Stimulated activated CD8-positive, alpha-beta memory T cell treated with anti-CD3 and anti-CD28 coated beads, Interleukin-15, amount 100 ng/mL, for 4 hours (primary cell): ENCODE results near the gene COP1.

Experiments
- DNase-seq, 2 donors: peaks; one replicate each; pipeline ENCODE4 v3.0.0-alpha.2; 2020; ENCODE audit warnings: low read depth in 2 of 2

COP1 gene

DNA sequence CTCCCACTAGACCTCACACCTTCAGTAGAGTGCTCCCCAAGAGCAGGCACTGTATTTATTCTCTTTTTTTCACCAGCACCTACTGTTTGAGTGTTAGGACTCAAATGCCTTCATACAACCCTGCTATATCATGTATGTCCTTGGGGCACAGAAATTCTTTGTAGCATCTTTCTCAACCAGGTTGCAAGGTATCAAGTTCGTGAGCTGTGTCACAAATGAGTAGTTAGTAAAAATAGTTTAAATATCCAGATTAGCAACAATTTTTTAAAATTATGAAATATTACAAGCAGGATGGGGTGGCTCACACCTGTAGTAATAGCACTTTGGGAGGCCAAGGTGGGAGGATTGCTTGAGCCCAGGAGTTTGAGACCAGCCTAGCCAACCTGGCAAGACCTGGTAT lies 311.1 kb downstream of the COP1 start:
- DNase-seq = no peak
